Neutrophil (primary cell): ENCODE data around the gene MOB2.

Experiments
- H3K27ac ChIP-seq: fragments of 200-600 bp; sonication (generic); 2 replicates; pipeline ENCODE4 v1.5.1; 2016; ENCODE audit warnings: mild to moderate bottlenecking, moderate library complexity
- H3K27me3 ChIP-seq: fragments of 200-600 bp; sonication (generic); 2 replicates; pipeline ENCODE4 v1.6.0; 2016; ENCODE audit warnings: mild to moderate bottlenecking
- H3K36me3 ChIP-seq: fragments of 200-600 bp; sonication (generic); 2 replicates; pipeline ENCODE4 v1.5.1; 2017
- H3K4me1 ChIP-seq, 2 experiments: fragments of 200-600 bp in 1 of 2; sonication (generic) in 1 of 2; 1 replicate in 1 of 2; 2 replicates in 1 of 2; pipeline versions ENCODE4 v1.5.1 to v1.6.1; 2013 to 2016; ENCODE audit warnings: low read depth in 1 of 2, low read length in 1 of 2, mild to moderate bottlenecking in 1 of 2, moderate library complexity in 1 of 2; ENCODE audit not compliant: control insufficient read depth in 1 of 2, insufficient read depth in 1 of 2
- H3K4me3 ChIP-seq, 2 experiments: fragments of 200-600 bp in 1 of 2; sonication (generic) in 1 of 2; 1 replicate in 1 of 2; 2 replicates in 1 of 2; pipeline ENCODE4 v1.5.1; 2013 to 2016; ENCODE audit warnings: low read depth in 1 of 2, low read length in 1 of 2, mild to moderate bottlenecking in 1 of 2, moderate library complexity in 1 of 2
- H3K9me3 ChIP-seq: fragments of 200-600 bp; sonication (generic); 2 replicates; pipeline ENCODE4 v1.5.1; 2016
- TF ChIP-seq, protein P1 (sequence below): fragments of 200-600 bp; sonication (generic); IDR thresholded peaks from 2 replicates; pipeline ENCODE4 v1.5.1; 2016; ENCODE audit warnings: antibody characterized with exemption

The MOB2 gene

DNA sequence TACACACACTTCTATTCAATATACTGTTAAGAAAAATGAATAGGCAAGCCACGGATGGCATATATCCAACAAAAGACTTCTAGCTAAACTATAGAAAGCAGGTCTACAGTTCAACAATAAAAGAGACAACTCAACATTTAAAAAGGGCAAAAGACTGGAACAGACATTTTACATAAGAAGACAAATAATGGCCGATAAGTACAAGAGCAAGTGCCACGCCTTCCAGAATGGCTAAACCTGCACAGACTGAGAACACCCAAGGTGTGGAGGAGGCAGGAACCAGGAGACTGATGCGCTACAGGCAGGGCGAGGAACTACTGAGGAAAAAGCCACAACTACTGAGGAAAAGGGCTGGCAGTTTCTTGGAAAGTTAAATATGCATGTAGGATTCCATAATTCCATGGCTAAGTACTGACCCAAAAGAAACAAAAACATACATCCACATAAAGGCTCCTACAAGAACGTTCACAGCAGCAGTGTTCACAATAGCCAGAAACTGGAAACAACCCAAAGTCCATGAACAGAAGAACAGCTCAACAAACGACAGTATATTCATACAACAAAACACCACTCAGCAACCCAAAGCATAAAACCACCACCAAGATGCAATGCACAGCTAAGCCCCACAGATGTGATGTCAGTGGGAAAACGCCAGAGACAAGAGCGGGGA, 9.6 kb upstream of the MOB2 start:
- no peaks in the 10 kb centered on the region for H3K27me3 ChIP-seq
- no peaks in the 10 kb centered on the region for H3K36me3 ChIP-seq
- H3K4me3 ChIP-seq, result no peak overlapping the region
- no peaks in the 10 kb centered on the region for H3K9me3 ChIP-seq
- no peaks in the 10 kb centered on the region for H3K4me1 ChIP-seq
- no peak overlapping the region for H3K27ac ChIP-seq
- TF ChIP-seq, protein P1, sequence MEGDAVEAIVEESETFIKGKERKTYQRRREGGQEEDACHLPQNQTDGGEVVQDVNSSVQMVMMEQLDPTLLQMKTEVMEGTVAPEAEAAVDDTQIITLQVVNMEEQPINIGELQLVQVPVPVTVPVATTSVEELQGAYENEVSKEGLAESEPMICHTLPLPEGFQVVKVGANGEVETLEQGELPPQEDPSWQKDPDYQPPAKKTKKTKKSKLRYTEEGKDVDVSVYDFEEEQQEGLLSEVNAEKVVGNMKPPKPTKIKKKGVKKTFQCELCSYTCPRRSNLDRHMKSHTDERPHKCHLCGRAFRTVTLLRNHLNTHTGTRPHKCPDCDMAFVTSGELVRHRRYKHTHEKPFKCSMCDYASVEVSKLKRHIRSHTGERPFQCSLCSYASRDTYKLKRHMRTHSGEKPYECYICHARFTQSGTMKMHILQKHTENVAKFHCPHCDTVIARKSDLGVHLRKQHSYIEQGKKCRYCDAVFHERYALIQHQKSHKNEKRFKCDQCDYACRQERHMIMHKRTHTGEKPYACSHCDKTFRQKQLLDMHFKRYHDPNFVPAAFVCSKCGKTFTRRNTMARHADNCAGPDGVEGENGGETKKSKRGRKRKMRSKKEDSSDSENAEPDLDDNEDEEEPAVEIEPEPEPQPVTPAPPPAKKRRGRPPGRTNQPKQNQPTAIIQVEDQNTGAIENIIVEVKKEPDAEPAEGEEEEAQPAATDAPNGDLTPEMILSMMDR, result no peak

DNA sequence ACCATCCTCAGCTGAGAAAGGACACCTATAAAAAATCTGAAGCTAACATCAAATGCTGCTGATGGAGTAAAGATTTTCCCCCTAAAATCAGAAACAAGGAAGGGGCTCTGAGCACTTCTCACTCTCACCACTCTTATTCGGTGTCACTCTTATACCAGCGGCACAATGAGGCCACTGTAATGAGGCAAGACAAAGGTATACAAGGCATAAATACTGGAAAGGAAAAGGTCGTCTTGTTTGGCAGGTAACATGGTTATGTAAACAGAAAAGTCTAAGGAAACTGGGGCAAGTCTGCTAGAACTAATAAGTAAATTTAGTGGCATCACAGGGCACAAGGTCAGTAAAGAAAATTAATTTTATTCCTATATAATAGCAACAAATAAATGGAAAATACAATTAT, 8.1 kb upstream of the MOB2 start:
- H3K36me3 ChIP-seq, result no peaks in the 10 kb centered on the region
- H3K27me3 ChIP-seq, result no peaks in the 10 kb centered on the region
- H3K4me3 ChIP-seq, result no peak overlapping the region
- H3K4me1 ChIP-seq, result no peaks in the 10 kb centered on the region
- no peak overlapping the region for H3K27ac ChIP-seq
- no peaks in the 10 kb centered on the region for H3K9me3 ChIP-seq
- TF ChIP-seq, protein P1, result no peak

DNA sequence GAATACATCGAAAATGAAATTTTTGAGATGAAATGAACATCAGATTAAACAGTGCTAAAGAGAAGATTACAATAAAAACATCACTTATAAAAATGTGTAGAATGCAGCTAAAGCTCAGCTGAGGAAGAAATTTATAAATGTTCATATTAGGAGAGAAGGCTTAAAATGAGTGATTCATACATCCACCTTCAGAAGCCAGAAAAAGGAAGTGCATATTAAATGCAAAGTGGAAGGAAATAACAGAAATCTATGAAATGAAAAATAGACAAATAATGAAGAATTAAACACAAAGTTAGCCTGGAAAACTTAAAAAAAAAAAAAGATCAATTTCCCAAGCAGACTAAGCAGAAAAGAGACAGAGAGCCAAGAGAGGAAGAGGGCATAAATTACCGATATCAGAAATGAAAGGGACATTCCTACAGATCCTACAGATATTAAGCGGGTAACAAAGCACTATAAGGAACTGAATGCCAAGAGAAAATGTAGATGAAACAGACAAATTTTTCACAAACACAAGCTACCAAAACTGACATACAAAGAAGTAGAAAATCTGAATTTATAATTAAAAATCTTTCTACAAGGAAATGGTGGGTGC, 7.2 kb upstream of the MOB2 start:
- H3K27ac ChIP-seq, result no peak overlapping the region
- no peaks in the 10 kb centered on the region for H3K27me3 ChIP-seq
- TF ChIP-seq, protein P1, result no peak
- H3K4me3 ChIP-seq, result no peak overlapping the region
- H3K9me3 ChIP-seq, result no peaks in the 10 kb centered on the region
- H3K4me1 ChIP-seq, result no peaks in the 10 kb centered on the region
- no peaks in the 10 kb centered on the region for H3K36me3 ChIP-seq

- TF ChIP-seq, protein P1, result no peak
- H3K36me3 ChIP-seq, result no peaks in the 10 kb centered on the region
Observed at GRCh38 chr11:1491379-1491778, 4.8 kb upstream of the MOB2 start.

DNA sequence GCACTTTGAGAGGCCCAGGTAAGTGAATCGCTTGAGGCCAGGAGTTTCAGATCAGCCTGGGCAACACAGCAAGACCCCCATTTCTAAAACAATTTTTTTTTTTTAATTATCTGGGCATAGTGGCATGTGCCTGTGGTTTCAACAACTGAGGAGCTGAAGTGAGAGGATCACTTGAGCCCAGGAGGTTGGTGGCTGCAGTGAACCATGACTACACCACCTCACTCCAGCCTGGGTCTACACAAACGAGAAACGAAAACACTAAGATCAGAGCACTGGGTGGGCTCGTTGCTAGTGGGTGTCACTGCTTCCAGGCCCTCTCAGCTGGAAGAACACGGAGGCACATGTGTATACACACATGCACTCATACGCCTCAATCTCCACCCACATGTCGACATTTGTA, 4.1 kb upstream of the MOB2 start:
- TF ChIP-seq, protein P1, result no peak
- Histone ChIP-seq H3K4me1 (no peaks in the 10 kb centered on the region), H3K9me3 (no peaks in the 10 kb centered on the region), H3K27ac (no peak overlapping the region), H3K4me3 (no peak overlapping the region), H3K36me3 (no peaks in the 10 kb centered on the region), H3K27me3 (no peaks in the 10 kb centered on the region)

More at GRCh38 chr11:1491379-1491778, 4.8 kb upstream of the MOB2 start:
- Histone ChIP-seq H3K4me1 (no peaks in the 10 kb centered on the region), H3K4me3 (no peak overlapping the region), H3K27me3 (no peaks in the 10 kb centered on the region), H3K9me3 (no peaks in the 10 kb centered on the region), H3K27ac (no peak overlapping the region)
